ENCODE measurements around the gene NAAA.

DNA sequence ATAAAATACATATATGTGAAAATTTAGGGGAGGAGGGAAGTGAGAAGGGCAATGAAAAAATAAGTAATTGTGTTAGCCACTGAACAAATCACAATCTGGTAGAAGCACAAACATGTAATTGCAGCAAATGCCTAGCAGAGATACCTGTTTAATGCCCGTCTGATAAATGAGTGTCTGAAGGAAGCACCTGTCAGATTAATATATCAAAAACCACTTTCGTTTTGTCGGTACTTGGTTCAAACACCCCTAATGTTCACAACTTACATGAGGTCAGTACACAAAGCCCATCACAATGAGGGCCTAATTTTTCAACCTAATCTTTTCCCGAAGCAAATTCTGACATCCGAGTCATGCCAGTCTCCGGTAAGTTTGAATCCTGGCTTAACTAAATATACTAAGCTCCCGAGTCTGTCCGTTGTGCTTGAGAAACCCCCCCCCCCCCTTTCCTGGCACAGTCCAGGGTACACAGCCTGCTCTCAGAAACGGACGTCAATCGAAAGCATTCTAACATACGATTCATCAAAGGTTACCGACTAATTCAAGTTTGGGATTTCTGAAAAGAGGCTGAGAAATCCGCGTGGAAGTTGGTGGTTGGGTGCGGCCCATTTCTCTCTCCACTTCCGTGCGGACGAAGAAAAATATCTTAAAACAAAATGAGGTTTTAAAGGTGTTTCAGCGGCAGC is 49.2 kb upstream of the NAAA start:
- TF ChIP-seq ZNF274 (IDR thresholded peaks at IDR 0.05; ENCODE audit: low read depth, low read length) = no peak
- TF ChIP-seq, protein P1, sequence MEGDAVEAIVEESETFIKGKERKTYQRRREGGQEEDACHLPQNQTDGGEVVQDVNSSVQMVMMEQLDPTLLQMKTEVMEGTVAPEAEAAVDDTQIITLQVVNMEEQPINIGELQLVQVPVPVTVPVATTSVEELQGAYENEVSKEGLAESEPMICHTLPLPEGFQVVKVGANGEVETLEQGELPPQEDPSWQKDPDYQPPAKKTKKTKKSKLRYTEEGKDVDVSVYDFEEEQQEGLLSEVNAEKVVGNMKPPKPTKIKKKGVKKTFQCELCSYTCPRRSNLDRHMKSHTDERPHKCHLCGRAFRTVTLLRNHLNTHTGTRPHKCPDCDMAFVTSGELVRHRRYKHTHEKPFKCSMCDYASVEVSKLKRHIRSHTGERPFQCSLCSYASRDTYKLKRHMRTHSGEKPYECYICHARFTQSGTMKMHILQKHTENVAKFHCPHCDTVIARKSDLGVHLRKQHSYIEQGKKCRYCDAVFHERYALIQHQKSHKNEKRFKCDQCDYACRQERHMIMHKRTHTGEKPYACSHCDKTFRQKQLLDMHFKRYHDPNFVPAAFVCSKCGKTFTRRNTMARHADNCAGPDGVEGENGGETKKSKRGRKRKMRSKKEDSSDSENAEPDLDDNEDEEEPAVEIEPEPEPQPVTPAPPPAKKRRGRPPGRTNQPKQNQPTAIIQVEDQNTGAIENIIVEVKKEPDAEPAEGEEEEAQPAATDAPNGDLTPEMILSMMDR (IDR thresholded peaks at IDR 0.05 in 2 of 3, conservative IDR thresholded peaks at IDR 0.05 in 1 of 3; ENCODE audit: borderline replicate concordance in 1 of 3, insufficient read depth in 1 of 3, low read depth in 2 of 3, low read length in 2 of 3) = no peak
- TF ChIP-seq JUND (IDR thresholded peaks at IDR 0.05) = no peak
- no peak for TF ChIP-seq CEBPB (IDR thresholded peaks at IDR 0.05; ENCODE audit: low read depth)
- no peak for TF ChIP-seq POLR2AphosphoS5 (IDR thresholded peaks at IDR 0.05; ENCODE audit: low read depth, low read length)

Data from HCT116 (cell line).